Amygdala (tissue), 56 donors: ENCODE data around the gene PLEKHG5.
"Not testable (repeated sequence)": the region's sequence is repeated elsewhere in the genome, so short reads cannot be mapped to it uniquely, and the experiment has no call there.

Experiments used
- DNase-seq, 56 donors: peaks; one replicate each; lab custom pipeline; 2025; lab: John Stamatoyannopoulos, UW

PLEKHG5 gene

GRCh38 chr1:6497215-6497866, 5.9 kb upstream of the PLEKHG5 start:
- peak in 13 of 56 donors; percentile 13 to 59 (median 28) for DNase-seq

GRCh38 chr1:6496890-6497214, 5.4 kb upstream of the PLEKHG5 start:
- DNase-seq, result no peak

- DNase-seq, result no peak
These were observed 4.9 kb upstream of the PLEKHG5 start for GRCh38 chr1:6496365-6496721.

- DNase-seq, result peak in 2 of 56 donors; percentile 27 to 63
These were observed 4.3 kb upstream of the PLEKHG5 start for GRCh38 chr1:6495540-6496364.

- peak in 31 of 56 donors; percentile 17 to 77 (median 44) for DNase-seq
These were observed 3.6 kb upstream of the PLEKHG5 start for GRCh38 chr1:6495041-6495441.

GRCh38 chr1:6494627-6495026, 3.2 kb upstream of the PLEKHG5 start:
- no peak for DNase-seq

- DNase-seq, result not testable (repeated sequence)
These were observed 2.4 kb upstream of the PLEKHG5 start for GRCh38 chr1:6493834-6494223.

- no peak for DNase-seq
These were observed 499 bp upstream of the PLEKHG5 start for GRCh38 chr1:6491966-6492365.

- DNase-seq, result no peak
These were observed 402 bp downstream of the PLEKHG5 start for GRCh38 chr1:6491081-6491449.

- DNase-seq, result peak in 13 of 56 donors; percentile 13 to 57 (median 26)
These were observed 1.0 kb downstream of the PLEKHG5 start for GRCh38 chr1:6490181-6491080.

- DNase-seq, result peak in 26 of 56 donors; percentile 11 to 76 (median 28)
These were observed 1.7 kb downstream of the PLEKHG5 start for GRCh38 chr1:6489799-6490180.

GRCh38 chr1:6489383-6489765, 2.1 kb downstream of the PLEKHG5 start:
- no peak for DNase-seq

- DNase-seq, result no peak
These were observed 2.7 kb downstream of the PLEKHG5 start for GRCh38 chr1:6488602-6489382.

- no peak for DNase-seq
These were observed 3.5 kb downstream of the PLEKHG5 start for GRCh38 chr1:6487804-6488484.

GRCh38 chr1:6486433-6487011, 4.9 kb downstream of the PLEKHG5 start:
- peak in 42 of 56 donors; percentile 13 to 84 (median 45) for DNase-seq

- DNase-seq, result peak in 1 of 56 donors; percentile 33
These were observed 6.0 kb downstream of the PLEKHG5 start for GRCh38 chr1:6485168-6486101.

GRCh38 chr1:6484826-6485167, 6.7 kb downstream of the PLEKHG5 start:
- no peak for DNase-seq

- no peak for DNase-seq
These were observed 7.7 kb downstream of the PLEKHG5 start for GRCh38 chr1:6483761-6484117.
